Right ventricle myocardium inferior (tissue), 1 donor: Measurements from ENCODE around the gene GUCY2D. TPM values are rescaled to one million over a fixed set of nuclear protein-coding genes. Genes with fewer than 3 reads are reported as not detected.

Experiments used
- ATAC-seq: fragments of 200-7000 bp; cut with Tn5 transposase; one replicate; pipeline ENCODE4 v1.9.1; 2020; ENCODE audit warnings: mild to moderate bottlenecking, moderate library complexity
- DNase-seq: peaks from one replicate; pipeline ENCODE4 v3.0.0; 2021; ENCODE audit errors: missing footprints
- intact Hi-C: fragments of 100-400 bp; cut with DNase I; formaldehyde crosslinking; loops from one replicate; pipeline ENCODE4 v1.11.0; 2022
- total RNA-seq: library from RNA; stranded (reverse); fragmentation: NEBNext Ultra II Directional; extraction: Animal tissue kit (Norgen Biotek cat#: 25700); gene quantifications from one replicate; pipeline ENCODE4 v1.2.1, GENCODE V29; 2021
- donor health status: DM: no; HTN: yes; CAD: no; lungs with severe emphysema.

Gene GUCY2D
- total RNA-seq, 1 donor from 2014 or later = 0.35 TPM

DNA sequence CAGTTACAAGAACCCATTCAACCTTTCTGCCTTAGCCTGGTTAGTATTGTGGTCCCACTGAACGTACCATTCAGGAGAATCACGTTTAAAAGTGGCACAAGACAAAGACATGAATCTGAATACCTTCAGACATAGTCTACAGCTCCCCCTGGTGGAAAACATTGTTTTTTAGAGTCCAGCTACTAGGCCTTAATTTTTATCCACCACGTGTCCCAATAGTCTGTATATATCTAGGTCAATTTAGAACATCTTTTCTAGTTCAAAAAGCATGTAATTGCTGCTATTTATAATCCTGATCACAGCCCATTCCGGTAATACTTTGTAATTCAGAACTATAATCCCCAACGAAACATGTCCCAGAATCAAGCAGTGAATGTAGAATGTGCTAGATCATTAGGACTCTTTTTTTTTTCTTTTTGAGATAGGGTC is 13.7 kb upstream of the GUCY2D start:
- intact Hi-C loops = loop anchor here (1.0 to 5.0 kb wide), 5 partner anchors 54 to 246 kb away; no protein-coding TSS in a partner anchor
- DNase-seq = no peak
- peak; percentile 62 for ATAC-seq

DNA sequence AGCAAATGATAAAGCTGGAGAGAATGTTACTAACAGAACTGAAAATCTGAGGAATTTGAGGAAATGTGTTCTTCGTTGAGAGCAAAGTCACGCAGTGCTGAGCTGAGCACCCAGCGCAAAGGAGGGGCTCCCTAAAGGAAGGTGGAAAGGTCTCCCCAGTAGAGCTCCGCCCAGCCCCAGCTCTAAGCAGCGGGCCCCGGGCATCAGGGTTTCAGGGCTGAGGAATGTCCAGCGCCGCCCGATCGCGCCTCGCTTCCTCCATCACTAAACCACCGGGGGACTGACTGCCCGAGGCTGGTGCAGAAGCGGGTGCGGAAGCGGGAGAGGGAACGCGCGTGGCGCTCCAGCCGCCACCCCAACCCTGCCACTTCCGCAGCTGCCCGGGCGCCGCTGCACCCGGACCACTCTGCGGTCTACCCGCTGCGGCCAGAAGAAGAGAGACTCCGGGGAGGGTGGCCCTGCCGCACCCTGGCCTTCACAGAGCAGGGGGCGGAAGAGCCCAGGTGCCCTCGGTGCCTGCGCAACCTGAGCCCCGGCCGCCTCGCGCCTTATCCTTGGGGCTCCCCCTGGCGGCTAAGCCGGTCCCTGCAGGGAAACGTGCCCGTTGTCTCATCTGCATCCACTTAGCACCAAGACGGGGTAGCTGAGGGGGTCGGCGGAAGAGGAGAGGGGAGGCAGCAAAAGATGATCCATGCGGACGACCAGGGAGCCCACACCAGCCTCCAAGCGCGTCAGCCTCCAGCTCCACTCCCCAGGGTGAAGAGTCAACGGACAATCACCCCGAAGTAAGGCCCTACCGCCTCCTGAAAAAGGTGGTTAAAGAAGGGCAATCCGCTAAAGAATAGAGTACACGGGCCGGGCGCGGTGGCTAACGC is 12.4 kb upstream of the GUCY2D start:
- DNase-seq (peak; percentile 92), ATAC-seq (peak; percentile 81)
- intact Hi-C loops = loop anchor here (1.0 to 5.0 kb wide), 6 partner anchors 52 to 248 kb away; no protein-coding TSS in a partner anchor

DNA sequence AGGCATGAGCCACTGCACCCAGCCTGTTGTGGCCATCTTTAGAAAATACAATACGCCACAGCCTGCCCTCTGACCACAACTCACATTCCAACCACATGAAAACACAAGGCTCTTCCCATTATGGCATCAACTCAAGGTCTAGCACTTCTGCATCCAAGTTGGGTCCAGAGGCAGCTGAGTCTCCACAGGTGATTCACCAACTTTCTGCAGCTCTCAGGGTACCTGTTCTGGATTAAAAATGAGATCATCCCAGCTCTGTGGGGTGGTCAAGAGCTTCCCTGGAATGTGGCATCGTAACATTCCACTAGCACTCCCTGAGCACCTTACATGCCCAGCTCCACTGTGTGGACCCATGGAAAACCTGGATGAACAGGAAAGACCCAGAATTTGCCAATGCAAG is 9.9 kb upstream of the GUCY2D start:
- no peak for ATAC-seq
- DNase-seq = no peak
- intact Hi-C loops = loop anchor here (5.0 kb wide), 1 partner anchor 65 kb away; no protein-coding TSS in a partner anchor

- intact Hi-C loops = loop anchor here (5.0 kb wide), 1 partner anchor 64 kb away; no protein-coding TSS in a partner anchor
- DNase-seq (no peak), ATAC-seq (no peak)
Measured at GRCh38 chr17:7992924-7993323, 9.5 kb upstream of the GUCY2D start.

DNA sequence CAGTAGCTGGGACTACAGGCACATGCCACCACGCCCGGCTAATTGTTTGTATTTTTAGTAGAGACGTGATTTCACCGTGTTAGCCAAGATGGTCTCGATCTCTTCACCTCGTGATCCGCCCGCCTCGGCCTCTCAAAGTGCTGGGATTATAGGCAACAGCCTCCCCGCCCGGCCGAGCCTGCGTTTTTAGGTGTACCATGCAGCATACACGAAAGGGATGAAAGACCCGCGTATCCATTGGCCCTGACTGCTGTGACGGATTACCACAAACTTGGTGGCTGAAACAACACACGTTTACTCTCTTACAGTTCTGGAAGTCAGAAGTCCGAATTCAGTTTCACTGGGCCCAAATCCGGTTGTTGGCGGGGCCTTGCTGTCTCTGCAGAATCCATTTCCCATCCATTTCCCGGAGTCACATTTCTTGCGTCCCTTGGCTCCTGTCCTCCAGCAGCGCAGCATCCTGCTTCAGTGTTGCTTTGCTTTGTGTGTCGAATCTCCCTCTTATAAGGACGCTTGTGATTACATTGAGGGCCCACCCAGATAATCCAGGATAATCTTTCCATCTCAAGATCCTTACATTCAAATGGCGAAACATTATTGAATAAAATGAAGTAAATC is 8.3 kb upstream of the GUCY2D start:
- no peak for DNase-seq
- intact Hi-C loops = loop anchor here (5.0 kb wide), 1 partner anchor 63 kb away; no protein-coding TSS in a partner anchor
- no peak for ATAC-seq

DNA sequence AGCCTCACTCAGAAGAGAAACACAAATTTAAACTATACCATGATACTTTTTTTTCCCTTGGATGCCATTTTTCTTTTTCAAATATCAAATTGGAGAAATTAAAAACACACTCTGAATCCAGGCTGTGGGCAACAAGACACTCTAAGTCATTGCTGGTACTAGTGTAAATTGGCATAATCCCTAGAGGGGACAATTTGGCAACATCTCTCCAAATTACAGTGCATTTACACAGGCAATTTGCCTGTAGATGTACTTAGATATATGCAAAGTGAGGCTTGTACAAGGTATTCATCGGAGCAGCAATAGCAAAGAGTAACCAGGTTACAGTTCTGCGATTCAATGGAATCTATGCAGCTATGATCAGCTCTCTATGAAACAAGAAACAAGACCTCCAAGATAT is 6.7 kb upstream of the GUCY2D start:
- ATAC-seq (no peak), DNase-seq (no peak)
- intact Hi-C loops = no loop called here

GRCh38 chr17:7997186-7997585 is 5.2 kb upstream of the GUCY2D start:
- ATAC-seq (peak; percentile 89), DNase-seq (no peak)
- intact Hi-C loops = no loop called here

DNA sequence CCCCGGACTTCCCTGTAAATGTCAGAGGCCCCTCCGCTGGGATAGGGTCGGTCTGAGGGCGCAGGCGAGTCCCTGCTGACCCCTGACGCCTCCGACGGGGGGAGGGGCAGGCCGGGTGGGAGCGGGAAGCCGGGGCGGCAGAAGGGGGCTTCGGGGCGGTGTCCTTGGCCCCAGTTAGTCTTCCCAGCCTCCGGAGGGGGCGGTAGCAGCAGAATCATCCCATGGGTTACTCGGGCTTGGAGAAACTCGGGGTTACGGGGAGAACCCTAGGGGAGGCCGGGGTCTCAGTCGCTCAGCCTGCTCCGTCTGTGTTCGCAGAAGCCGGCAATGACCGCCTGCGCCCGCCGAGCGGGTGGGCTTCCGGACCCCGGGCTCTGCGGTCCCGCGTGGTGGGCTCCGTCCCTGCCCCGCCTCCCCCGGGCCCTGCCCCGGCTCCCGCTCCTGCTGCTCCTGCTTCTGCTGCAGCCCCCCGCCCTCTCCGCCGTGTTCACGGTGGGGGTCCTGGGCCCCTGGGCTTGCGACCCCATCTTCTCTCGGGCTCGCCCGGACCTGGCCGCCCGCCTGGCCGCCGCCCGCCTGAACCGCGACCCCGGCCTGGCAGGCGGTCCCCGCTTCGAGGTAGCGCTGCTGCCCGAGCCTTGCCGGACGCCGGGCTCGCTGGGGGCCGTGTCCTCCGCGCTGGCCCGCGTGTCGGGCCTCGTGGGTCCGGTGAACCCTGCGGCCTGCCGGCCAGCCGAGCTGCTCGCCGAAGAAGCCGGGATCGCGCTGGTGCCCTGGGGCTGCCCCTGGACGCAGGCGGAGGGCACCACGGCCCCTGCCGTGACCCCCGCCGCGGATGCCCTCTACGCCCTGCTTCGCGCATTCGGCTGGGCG is 542 bp downstream of the GUCY2D start:
- no peak for ATAC-seq
- intact Hi-C loops = no loop called here
- no peak for DNase-seq

DNA sequence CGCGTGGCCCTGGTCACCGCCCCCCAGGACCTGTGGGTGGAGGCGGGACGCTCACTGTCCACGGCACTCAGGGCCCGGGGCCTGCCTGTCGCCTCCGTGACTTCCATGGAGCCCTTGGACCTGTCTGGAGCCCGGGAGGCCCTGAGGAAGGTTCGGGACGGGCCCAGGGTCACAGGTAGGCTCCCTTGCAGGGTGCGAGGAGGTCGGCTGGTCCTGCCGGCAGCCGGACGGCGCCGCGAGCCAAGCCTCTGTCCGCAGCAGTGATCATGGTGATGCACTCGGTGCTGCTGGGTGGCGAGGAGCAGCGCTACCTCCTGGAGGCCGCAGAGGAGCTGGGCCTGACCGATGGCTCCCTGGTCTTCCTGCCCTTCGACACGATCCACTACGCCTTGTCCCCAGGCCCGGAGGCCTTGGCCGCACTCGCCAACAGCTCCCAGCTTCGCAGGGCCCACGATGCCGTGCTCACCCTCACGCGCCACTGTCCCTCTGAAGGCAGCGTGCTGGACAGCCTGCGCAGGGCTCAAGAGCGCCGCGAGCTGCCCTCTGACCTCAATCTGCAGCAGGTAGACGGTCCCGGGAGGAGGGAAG is 1.3 kb downstream of the GUCY2D start:
- no peak for DNase-seq
- ATAC-seq = no peak
- intact Hi-C loops = no loop called here

GRCh38 chr17:8004899-8005298 is 2.5 kb downstream of the GUCY2D start:
- ATAC-seq = no peak
- intact Hi-C loops = no loop called here

DNA sequence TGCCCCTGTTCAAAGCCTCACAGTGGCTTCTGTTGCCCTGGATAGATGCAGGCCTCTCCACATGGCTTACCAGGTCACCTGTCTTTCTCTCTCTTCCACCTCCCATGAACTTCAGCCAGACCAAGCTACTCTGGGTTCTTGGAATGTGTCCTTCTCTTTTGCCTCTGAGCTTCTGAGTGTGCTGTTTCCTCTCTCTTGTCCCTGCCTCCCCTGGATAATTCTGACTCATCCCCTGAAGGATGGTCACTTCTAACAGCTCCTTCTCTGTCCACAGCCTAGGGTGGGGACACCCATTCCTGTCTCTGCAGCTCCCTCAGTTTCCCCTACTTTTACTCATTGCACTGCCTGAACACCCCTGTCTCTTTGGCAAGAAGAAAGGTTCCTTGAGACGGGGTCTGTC is 2.9 kb downstream of the GUCY2D start:
- ATAC-seq = no peak
- intact Hi-C loops = no loop called here
- DNase-seq = no peak

More at GRCh38 chr17:8004899-8005298, 2.5 kb downstream of the GUCY2D start:
- DNase-seq = no peak

GRCh38 chr17:8005967-8006730 is 3.7 kb downstream of the GUCY2D start:
- ATAC-seq = no peak

GRCh38 chr17:8006836-8007680 is 4.6 kb downstream of the GUCY2D start:
- DNase-seq (no peak), ATAC-seq (no peak)
- intact Hi-C loops = no loop called here

More at GRCh38 chr17:8005967-8006730, 3.7 kb downstream of the GUCY2D start:
- no peak for DNase-seq
- intact Hi-C loops = no loop called here

- intact Hi-C loops = no loop called here
- no peak for ATAC-seq
- DNase-seq = no peak
Measured at GRCh38 chr17:8007836-8008235, 5.4 kb downstream of the GUCY2D start.

- intact Hi-C loops = no loop called here
- ATAC-seq (no peak), DNase-seq (no peak)
Measured at GRCh38 chr17:8012045-8012580, 9.7 kb downstream of the GUCY2D start.

DNA sequence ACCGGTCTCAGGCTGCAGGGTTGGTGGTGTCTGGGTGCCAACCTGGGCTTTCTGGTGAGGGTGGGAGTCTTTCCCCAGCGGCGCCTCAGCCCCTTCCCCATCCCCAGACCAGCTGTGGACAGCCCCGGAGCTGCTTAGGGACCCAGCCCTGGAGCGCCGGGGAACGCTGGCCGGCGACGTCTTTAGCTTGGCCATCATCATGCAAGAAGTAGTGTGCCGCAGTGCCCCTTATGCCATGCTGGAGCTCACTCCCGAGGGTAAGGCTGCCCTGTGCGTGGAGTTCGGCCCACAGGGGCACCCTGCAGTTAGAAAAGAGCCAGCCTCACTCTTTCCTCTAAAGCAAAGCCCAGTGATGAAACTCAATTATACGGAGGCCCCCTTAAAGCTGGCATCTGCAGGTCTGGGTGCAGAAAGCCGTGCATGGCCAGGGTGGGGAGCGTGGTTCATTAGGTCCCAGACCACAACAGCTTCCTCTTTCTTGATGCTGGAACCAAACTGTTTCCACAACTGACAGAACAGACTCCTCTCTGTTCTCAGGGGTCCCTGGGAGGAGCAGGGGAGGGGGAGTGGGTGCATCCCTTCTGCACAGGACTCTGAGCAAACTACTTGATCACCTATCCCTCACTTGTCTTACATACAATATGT is 10.7 kb downstream of the GUCY2D start:
- intact Hi-C loops = no loop called here
- no peak for ATAC-seq
- no peak for DNase-seq
